Upper lobe of right lung (tissue), 1 donor: Measurements from ENCODE around the gene CDCP1. TPM values are rescaled to one million over a fixed set of nuclear protein-coding genes. Genes with fewer than 3 reads are reported as not detected.

ENCODE experiments used
- ATAC-seq: fragments of 200-7000 bp; cut with Tn5 transposase; one replicate; pipeline ENCODE4 v1.9.1; 2020; ENCODE audit warnings: mild to moderate bottlenecking, moderate library complexity
- DNase-seq: peaks from one replicate; pipeline ENCODE4 v3.0.0-alpha.2; 2020
- H3K27ac ChIP-seq: fragments of 200-600 bp; one replicate; pipeline ENCODE4 v1.8.0; 2022
- H3K27me3 ChIP-seq: fragments of 200-600 bp; one replicate; pipeline ENCODE4 v1.8.0; 2022; ENCODE audit warnings: mild to moderate bottlenecking
- H3K36me3 ChIP-seq: fragments of 200-600 bp; one replicate; pipeline ENCODE4 v1.8.0; 2022
- H3K4me1 ChIP-seq: fragments of 200-600 bp; one replicate; pipeline ENCODE4 v1.8.0; 2022
- H3K4me3 ChIP-seq: fragments of 200-600 bp; one replicate; pipeline ENCODE4 v1.8.0; 2022; ENCODE audit warnings: mild to moderate bottlenecking
- H3K9me3 ChIP-seq: fragments of 200-600 bp; one replicate; pipeline ENCODE4 v1.8.0; 2022
- intact Hi-C: fragments of 100-400 bp; cut with DNase I; formaldehyde crosslinking; loops from one replicate; pipeline ENCODE4 v1.11.0; 2022
- total RNA-seq: library from RNA; stranded (reverse); fragmentation: NEBNext Ultra II Directional; extraction: Animal tissue kit (Norgen Biotek cat#: 25700); gene quantifications from one replicate; pipeline ENCODE4 v1.2.1, GENCODE V29; 2021
- TF ChIP-seq, protein P1 (sequence below): fragments of 200-600 bp; IDR thresholded peaks from one replicate; pipeline ENCODE4 v1.8.0; 2022; ENCODE audit warnings: antibody characterized with exemption
- donor health status: DM: no; HTN: yes; CAD: no; lungs with severe emphysema.

Gene CDCP1
- total RNA-seq, 1 donor from 2014 or later: 19.1 TPM

DNA sequence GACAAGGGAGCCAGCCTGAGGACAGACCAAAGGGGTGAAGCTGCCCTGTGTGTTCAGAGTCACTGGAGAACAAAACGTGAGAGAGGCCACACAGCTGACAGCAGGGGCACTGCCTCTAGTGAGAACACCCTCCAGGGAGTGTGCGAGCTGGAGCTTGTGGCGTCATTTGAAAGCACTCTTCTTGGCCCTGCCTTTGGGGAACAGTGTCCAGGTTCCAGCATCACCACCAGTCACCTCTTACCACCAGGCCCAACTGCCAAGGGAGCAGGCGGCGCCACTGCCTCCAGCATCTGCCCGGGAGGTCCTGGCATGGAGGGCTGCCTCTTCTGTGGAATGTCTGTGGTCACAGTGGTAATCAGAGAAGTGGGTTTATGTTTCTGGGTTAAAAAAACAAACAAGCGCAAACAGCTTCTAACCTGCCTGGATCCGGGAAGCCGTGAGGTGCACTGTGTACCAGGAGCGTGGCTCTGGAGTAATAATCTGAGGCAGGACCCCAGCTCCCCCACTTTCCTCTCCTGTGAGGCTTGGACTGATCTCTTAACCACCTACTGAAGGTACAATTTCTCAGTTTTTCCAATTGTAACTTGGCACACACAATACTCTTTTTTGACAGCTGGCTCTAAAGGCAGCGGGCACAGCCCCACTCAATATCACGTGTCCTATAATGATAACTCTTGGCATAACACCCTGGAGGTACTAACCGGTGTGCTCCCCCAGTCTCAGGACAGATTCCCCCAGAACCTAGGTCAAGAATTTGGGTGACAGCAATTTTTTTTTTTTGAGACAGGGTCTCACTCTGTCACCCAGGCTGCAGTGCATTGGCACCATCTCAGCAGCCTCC, 32.2 kb upstream of the CDCP1 start:
- ATAC-seq (no peak), DNase-seq (no peak)
- H3K27me3 ChIP-seq: no peaks in the 10 kb centered on the region
- H3K4me3 ChIP-seq: no peak overlapping the region
- intact Hi-C loops: no loop called here
- no peaks in the 10 kb centered on the region for H3K36me3 ChIP-seq
- no peaks in the 10 kb centered on the region for H3K9me3 ChIP-seq
- TF ChIP-seq, protein P1, sequence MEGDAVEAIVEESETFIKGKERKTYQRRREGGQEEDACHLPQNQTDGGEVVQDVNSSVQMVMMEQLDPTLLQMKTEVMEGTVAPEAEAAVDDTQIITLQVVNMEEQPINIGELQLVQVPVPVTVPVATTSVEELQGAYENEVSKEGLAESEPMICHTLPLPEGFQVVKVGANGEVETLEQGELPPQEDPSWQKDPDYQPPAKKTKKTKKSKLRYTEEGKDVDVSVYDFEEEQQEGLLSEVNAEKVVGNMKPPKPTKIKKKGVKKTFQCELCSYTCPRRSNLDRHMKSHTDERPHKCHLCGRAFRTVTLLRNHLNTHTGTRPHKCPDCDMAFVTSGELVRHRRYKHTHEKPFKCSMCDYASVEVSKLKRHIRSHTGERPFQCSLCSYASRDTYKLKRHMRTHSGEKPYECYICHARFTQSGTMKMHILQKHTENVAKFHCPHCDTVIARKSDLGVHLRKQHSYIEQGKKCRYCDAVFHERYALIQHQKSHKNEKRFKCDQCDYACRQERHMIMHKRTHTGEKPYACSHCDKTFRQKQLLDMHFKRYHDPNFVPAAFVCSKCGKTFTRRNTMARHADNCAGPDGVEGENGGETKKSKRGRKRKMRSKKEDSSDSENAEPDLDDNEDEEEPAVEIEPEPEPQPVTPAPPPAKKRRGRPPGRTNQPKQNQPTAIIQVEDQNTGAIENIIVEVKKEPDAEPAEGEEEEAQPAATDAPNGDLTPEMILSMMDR: no peak
- H3K4me1 ChIP-seq: no peaks in the 10 kb centered on the region
- no peak overlapping the region for H3K27ac ChIP-seq

GRCh38 chr3:45176912-45177311, 30.7 kb upstream of the CDCP1 start:
- no peaks in the 10 kb centered on the region for H3K36me3 ChIP-seq
- H3K4me1 ChIP-seq: no peaks in the 10 kb centered on the region
- TF ChIP-seq, protein P1: no peak
- H3K27ac ChIP-seq: no peak overlapping the region
- no peak overlapping the region for H3K4me3 ChIP-seq
- no peaks in the 10 kb centered on the region for H3K9me3 ChIP-seq
- no peaks in the 10 kb centered on the region for H3K27me3 ChIP-seq
- intact Hi-C loops: no loop called here
- ATAC-seq (no peak), DNase-seq (no peak)

DNA sequence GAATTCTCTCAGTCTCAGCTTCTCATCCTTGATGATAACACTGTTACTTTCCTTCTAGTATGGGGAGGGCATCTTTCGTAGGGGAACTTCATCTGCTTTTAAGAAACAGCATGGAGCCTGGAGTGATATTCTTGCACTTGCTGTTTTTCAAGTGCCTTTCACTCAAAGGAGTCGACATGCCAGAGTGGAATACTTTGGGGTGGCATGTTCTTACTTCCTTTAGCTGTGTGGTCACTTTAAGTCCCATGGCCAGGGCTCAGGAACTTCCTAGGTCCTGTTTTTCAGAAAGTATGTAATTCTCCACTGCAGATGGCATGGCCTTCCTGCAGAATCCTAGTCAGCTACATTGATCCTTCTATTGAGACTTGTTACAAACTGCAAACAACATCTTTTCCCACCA, 28.1 kb upstream of the CDCP1 start:
- Histone ChIP-seq H3K36me3 (no peaks in the 10 kb centered on the region), H3K4me3 (no peak overlapping the region), H3K4me1 (no peaks in the 10 kb centered on the region), H3K27me3 (no peaks in the 10 kb centered on the region), H3K27ac (no peak overlapping the region), H3K9me3 (no peaks in the 10 kb centered on the region)
- intact Hi-C loops: no loop called here
- TF ChIP-seq, protein P1: no peak
- DNase-seq: no peak
- peak; percentile 48 for ATAC-seq

DNA sequence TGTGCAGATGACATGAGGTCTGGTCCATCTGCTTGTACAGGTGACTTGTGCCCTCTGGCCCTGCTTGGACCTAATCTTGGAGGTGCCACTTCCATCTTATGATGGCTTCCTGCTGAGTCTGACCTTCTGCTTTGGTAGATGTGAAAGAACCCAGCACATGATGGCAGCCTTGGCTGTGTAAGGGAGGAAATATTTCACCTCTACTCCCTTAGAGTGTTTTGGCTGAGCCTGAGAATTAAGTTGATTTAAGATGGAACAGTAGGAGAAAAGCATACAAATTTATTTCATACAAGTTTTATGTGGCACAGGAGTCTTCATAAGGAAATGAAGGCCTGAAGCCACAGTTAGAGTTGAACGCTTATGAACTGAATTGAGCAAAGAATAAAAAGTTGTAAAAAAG, 27.6 kb upstream of the CDCP1 start:
- DNase-seq (no peak), ATAC-seq (no peak)
- no peak overlapping the region for H3K27ac ChIP-seq
- no peak overlapping the region for H3K4me3 ChIP-seq
- TF ChIP-seq, protein P1: no peak
- no peaks in the 10 kb centered on the region for H3K4me1 ChIP-seq
- no peaks in the 10 kb centered on the region for H3K27me3 ChIP-seq
- intact Hi-C loops: no loop called here
- no peaks in the 10 kb centered on the region for H3K36me3 ChIP-seq
- H3K9me3 ChIP-seq: no peaks in the 10 kb centered on the region

DNA sequence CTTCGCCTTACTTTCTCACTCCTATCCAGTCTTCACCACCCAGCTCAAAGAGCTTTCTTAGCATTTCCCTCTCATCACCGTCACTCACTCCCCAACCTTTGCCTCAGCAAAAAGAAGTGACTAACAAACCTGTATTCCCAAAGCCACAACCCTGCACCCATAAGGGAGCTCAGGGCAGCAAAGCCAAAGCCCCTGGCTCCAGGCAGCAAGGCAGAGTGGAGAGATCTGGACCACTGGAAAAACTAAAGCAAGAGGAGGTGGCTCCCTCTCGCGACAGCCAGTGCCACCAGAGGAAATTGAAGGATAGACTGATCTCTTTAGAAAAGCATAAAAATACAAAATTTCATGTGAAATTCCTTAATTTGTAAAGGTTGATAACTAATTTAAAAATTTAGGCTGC, 25.1 kb upstream of the CDCP1 start:
- intact Hi-C loops: no loop called here
- DNase-seq (no peak), ATAC-seq (no peak)
- H3K36me3 ChIP-seq: no peaks in the 10 kb centered on the region
- H3K9me3 ChIP-seq: no peaks in the 10 kb centered on the region
- no peaks in the 10 kb centered on the region for H3K27me3 ChIP-seq
- TF ChIP-seq, protein P1: no peak
- H3K4me3 ChIP-seq: no peak overlapping the region
- H3K27ac ChIP-seq: no peak overlapping the region
- H3K4me1 ChIP-seq: peaks cover 9% of the 10 kb centered on the region

GRCh38 chr3:45170096-45170495, 23.9 kb upstream of the CDCP1 start:
- no peaks in the 10 kb centered on the region for H3K27me3 ChIP-seq
- no peaks in the 10 kb centered on the region for H3K9me3 ChIP-seq
- intact Hi-C loops: no loop called here
- no peak for ATAC-seq
- TF ChIP-seq, protein P1: no peak
- H3K36me3 ChIP-seq: no peaks in the 10 kb centered on the region
- no peak for DNase-seq
- H3K27ac ChIP-seq: no peak overlapping the region
- H3K4me3 ChIP-seq: no peak overlapping the region
- peaks cover 9% of the 10 kb centered on the region for H3K4me1 ChIP-seq
